WTC11 (cell line): ENCODE measurements around the gene EIF2B4. TPM values are rescaled to one million over a fixed set of nuclear protein-coding genes. Genes with fewer than 3 reads are reported as not detected.

Experiments used
- ATAC-seq: fragments of 200-7000 bp; cut with Tn5 transposase; 2 replicates; pipeline ENCODE4 v1.10.0; 2021; ENCODE audit warnings: mild to moderate bottlenecking, moderate library complexity
- CTCF ChIA-PET: fragments of 300-600 bp; sonication (Branson Sonifier 250); formaldehyde crosslinking; loops from one replicate; lab custom pipeline; 2021; ENCODE audit warnings: antibody characterized with exemption; lab: Charles Lee
- POLR2A ChIA-PET: fragments of 350-600 bp; sonication (Branson Sonifier 250); formaldehyde crosslinking; loops from one replicate; lab custom pipeline; 2021; ENCODE audit warnings: antibody characterized with exemption; lab: Charles Lee
- DNase-seq: peaks from one replicate; pipeline ENCODE4 v3.0.0; 2021; ENCODE audit warnings: low spot score
- H3K27ac Mint-ChIP-seq: 2 replicates; pipeline ENCODE4 v1.8.0; 2021; ENCODE audit warnings: mixed read lengths
- H3K27me3 Mint-ChIP-seq: 2 replicates; pipeline ENCODE4 v1.8.0; 2021; ENCODE audit warnings: low read depth, mild to moderate bottlenecking, moderate library complexity, mixed read lengths
- H3K36me3 Mint-ChIP-seq: 2 replicates; pipeline ENCODE4 v1.8.0; 2021; ENCODE audit warnings: mixed read lengths
- H3K4me1 Mint-ChIP-seq: 2 replicates; pipeline ENCODE4 v1.8.0; 2022; ENCODE audit warnings: mixed read lengths
- H3K4me3 Mint-ChIP-seq: 2 replicates; pipeline ENCODE4 v1.8.0; 2021; ENCODE audit warnings: mild to moderate bottlenecking, moderate library complexity, mixed read lengths
- H3K9me3 Mint-ChIP-seq: 2 replicates; pipeline ENCODE4 v1.8.0; 2021; ENCODE audit warnings: mixed read lengths
- CDX4 ChIP-seq: fragments of 250-450 bp; sonication (Bioruptor Pico); IDR thresholded peaks from 2 replicates; pipeline ENCODE4 v1.9.0; 2021; ENCODE audit warnings: moderate library complexity, mild to moderate bottlenecking, inconsistent platforms, borderline replicate concordance
- ELF4 ChIP-seq: sonication (generic); formaldehyde crosslinking; IDR thresholded peaks from 2 replicates; pipeline ENCODE4 v1.8.1; 2022; ENCODE audit warnings: low read depth, mild to moderate bottlenecking, moderate library complexity, missing genetic modification reagents
- EMX1 ChIP-seq: fragments of 250-450 bp; sonication (Bioruptor Pico); IDR thresholded peaks from 2 replicates; pipeline ENCODE4 v1.8.0; 2021; ENCODE audit warnings: mild to moderate bottlenecking
- FOXK1 ChIP-seq: sonication (generic); formaldehyde crosslinking; IDR thresholded peaks from 2 replicates; pipeline ENCODE4 v1.8.0; 2022; ENCODE audit warnings: mild to moderate bottlenecking, moderate library complexity, missing genetic modification reagents
- GTF2I ChIP-seq: fragments of 250-450 bp; sonication (Bioruptor Pico); conservative IDR thresholded peaks from 2 replicates; pipeline ENCODE4 v1.4.0; 2021; ENCODE audit warnings: mild to moderate bottlenecking
- IRF2 ChIP-seq: sonication (generic); formaldehyde crosslinking; IDR thresholded peaks from 2 replicates; pipeline ENCODE4 v1.8.0; 2022; ENCODE audit warnings: low read depth, missing genetic modification reagents, borderline replicate concordance
- MAX ChIP-seq: sonication (generic); formaldehyde crosslinking; IDR thresholded peaks from 2 replicates; pipeline ENCODE4 v1.8.0; 2022; ENCODE audit warnings: mild to moderate bottlenecking, missing genetic modification reagents
- MXD4 ChIP-seq: fragments of 250-450 bp; sonication (Bioruptor Pico); IDR thresholded peaks from 2 replicates; pipeline ENCODE4 v1.8.0; 2021; ENCODE audit warnings: mild to moderate bottlenecking, moderate library complexity, borderline replicate concordance
- NFE2L1 ChIP-seq: sonication (generic); formaldehyde crosslinking; IDR thresholded peaks from 2 replicates; pipeline ENCODE4 v1.8.1; 2023; ENCODE audit warnings: missing genetic modification reagents
- TEAD1 ChIP-seq: sonication (generic); formaldehyde crosslinking; IDR thresholded peaks from 2 replicates; pipeline ENCODE4 v1.8.0; 2022; ENCODE audit warnings: mild to moderate bottlenecking, missing genetic modification reagents
- TEAD4 ChIP-seq: sonication (generic); formaldehyde crosslinking; IDR thresholded peaks from 2 replicates; pipeline ENCODE4 v1.8.0; 2022; ENCODE audit warnings: mild to moderate bottlenecking, missing genetic modification reagents
- USF2 ChIP-seq: sonication (generic); formaldehyde crosslinking; IDR thresholded peaks from 2 replicates; pipeline ENCODE4 v1.8.1; 2023; ENCODE audit warnings: mild to moderate bottlenecking, missing genetic modification reagents, moderate library complexity
- ZNF121 ChIP-seq: sonication (generic); formaldehyde crosslinking; IDR thresholded peaks from 2 replicates; pipeline ENCODE4 v1.8.0; 2023; ENCODE audit warnings: missing genetic modification reagents
- ZNF281 ChIP-seq: sonication (generic); formaldehyde crosslinking; IDR thresholded peaks from 2 replicates; pipeline ENCODE4 v1.8.0; 2023; ENCODE audit warnings: mild to moderate bottlenecking, missing genetic modification reagents
- ZSCAN18 ChIP-seq: fragments of 250-450 bp; sonication (Bioruptor Pico); IDR thresholded peaks from 2 replicates; pipeline ENCODE4 v2.1.2; 2022; ENCODE audit warnings: mild to moderate bottlenecking, moderate library complexity
- total RNA-seq: library from RNA; stranded (reverse); gene quantifications from 3 replicates; pipeline ENCODE4 v1.2.3, GENCODE V29; 2021
- TF ChIP-seq, protein P1 (sequence below): fragments of 200-600 bp; IDR thresholded peaks from 2 replicates; pipeline ENCODE4 v1.8.0; 2022; ENCODE audit warnings: antibody characterized with exemption
- TF ChIP-seq, protein P2 (sequence below): sonication (generic); formaldehyde crosslinking; IDR thresholded peaks from 2 replicates; pipeline ENCODE4 v1.8.0; 2022; ENCODE audit warnings: mild to moderate bottlenecking, missing genetic modification reagents
- TF ChIP-seq, protein P3 (sequence below): sonication (generic); formaldehyde crosslinking; IDR thresholded peaks from 2 replicates; pipeline ENCODE4 v1.8.0; 2023; ENCODE audit warnings: missing genetic modification reagents, mild to moderate bottlenecking, borderline replicate concordance
- TF ChIP-seq, protein P4 (sequence below): sonication (generic); formaldehyde crosslinking; IDR thresholded peaks from 2 replicates; pipeline ENCODE4 v1.8.1; 2023; ENCODE audit warnings: mild to moderate bottlenecking, moderate library complexity, missing genetic modification reagents

Gene EIF2B4
- total RNA-seq, 1 experiment from 2014 or later: 49.1 TPM

DNA sequence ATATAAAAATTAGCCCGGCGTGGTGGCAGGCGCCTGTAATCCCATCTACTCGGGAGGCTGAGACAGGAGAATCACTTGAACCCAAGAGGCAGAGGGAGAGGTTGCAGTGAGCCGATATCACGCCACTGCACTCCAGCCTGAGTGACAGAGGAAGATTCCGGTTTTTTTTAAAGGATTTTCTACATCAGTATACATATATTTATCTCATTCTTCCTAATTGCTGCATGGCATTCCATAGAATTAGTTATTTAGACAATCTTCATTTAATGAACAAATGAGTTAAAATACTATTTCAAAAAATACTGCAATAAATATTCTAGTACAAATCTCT, 15.6 kb downstream of the EIF2B4 start (continued):
- TF ChIP-seq MAX (CRISPR knock-in tag): no peak
- TF ChIP-seq EMX1 (CRISPR knock-in tag): no peak

GRCh38 chr2:27353762-27354596, 16.2 kb downstream of the EIF2B4 start:
- ChIA-PET POLR2A (no interaction called here), CTCF (interaction anchor here (0.7 to 1.4 kb wide), 5 partner anchors 8 to 330 kb away, joined by 3 to 6 read pairs (median 4); no protein-coding TSS in a partner anchor)
- Mint-ChIP-seq H3K27ac (peak overlapping the region; percentile 89), H3K4me3 (peak overlapping the region; percentile 93), H3K9me3 (peaks cover 8% of the 10 kb centered on the region), H3K36me3 (peaks cover 22% of the 10 kb centered on the region), H3K27me3 (no peaks in the 10 kb centered on the region), H3K4me1 (peaks cover 41% of the 10 kb centered on the region)
- ATAC-seq: no peak
- DNase-seq: no peak
- TF ChIP-seq CDX4 (CRISPR knock-in tag): no peak
- no peak for TF ChIP-seq FOXK1
- TF ChIP-seq TEAD4 (CRISPR knock-in tag): no peak
- no peak for TF ChIP-seq IRF2 (CRISPR knock-in tag)
- no peak for TF ChIP-seq ZNF281
- no peak for TF ChIP-seq TEAD1 (CRISPR knock-in tag)
- TF ChIP-seq ZNF121 (CRISPR knock-in tag): no peak
- TF ChIP-seq NFE2L1 (CRISPR knock-in tag): no peak
- no peak for TF ChIP-seq MXD4 (CRISPR knock-in tag)
- TF ChIP-seq, protein P1, sequence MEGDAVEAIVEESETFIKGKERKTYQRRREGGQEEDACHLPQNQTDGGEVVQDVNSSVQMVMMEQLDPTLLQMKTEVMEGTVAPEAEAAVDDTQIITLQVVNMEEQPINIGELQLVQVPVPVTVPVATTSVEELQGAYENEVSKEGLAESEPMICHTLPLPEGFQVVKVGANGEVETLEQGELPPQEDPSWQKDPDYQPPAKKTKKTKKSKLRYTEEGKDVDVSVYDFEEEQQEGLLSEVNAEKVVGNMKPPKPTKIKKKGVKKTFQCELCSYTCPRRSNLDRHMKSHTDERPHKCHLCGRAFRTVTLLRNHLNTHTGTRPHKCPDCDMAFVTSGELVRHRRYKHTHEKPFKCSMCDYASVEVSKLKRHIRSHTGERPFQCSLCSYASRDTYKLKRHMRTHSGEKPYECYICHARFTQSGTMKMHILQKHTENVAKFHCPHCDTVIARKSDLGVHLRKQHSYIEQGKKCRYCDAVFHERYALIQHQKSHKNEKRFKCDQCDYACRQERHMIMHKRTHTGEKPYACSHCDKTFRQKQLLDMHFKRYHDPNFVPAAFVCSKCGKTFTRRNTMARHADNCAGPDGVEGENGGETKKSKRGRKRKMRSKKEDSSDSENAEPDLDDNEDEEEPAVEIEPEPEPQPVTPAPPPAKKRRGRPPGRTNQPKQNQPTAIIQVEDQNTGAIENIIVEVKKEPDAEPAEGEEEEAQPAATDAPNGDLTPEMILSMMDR: no peak
- TF ChIP-seq MAX (CRISPR knock-in tag): no peak
- TF ChIP-seq, protein P2, sequence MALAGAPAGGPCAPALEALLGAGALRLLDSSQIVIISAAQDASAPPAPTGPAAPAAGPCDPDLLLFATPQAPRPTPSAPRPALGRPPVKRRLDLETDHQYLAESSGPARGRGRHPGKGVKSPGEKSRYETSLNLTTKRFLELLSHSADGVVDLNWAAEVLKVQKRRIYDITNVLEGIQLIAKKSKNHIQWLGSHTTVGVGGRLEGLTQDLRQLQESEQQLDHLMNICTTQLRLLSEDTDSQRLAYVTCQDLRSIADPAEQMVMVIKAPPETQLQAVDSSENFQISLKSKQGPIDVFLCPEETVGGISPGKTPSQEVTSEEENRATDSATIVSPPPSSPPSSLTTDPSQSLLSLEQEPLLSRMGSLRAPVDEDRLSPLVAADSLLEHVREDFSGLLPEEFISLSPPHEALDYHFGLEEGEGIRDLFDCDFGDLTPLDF: no peak
- TF ChIP-seq, protein P3, sequence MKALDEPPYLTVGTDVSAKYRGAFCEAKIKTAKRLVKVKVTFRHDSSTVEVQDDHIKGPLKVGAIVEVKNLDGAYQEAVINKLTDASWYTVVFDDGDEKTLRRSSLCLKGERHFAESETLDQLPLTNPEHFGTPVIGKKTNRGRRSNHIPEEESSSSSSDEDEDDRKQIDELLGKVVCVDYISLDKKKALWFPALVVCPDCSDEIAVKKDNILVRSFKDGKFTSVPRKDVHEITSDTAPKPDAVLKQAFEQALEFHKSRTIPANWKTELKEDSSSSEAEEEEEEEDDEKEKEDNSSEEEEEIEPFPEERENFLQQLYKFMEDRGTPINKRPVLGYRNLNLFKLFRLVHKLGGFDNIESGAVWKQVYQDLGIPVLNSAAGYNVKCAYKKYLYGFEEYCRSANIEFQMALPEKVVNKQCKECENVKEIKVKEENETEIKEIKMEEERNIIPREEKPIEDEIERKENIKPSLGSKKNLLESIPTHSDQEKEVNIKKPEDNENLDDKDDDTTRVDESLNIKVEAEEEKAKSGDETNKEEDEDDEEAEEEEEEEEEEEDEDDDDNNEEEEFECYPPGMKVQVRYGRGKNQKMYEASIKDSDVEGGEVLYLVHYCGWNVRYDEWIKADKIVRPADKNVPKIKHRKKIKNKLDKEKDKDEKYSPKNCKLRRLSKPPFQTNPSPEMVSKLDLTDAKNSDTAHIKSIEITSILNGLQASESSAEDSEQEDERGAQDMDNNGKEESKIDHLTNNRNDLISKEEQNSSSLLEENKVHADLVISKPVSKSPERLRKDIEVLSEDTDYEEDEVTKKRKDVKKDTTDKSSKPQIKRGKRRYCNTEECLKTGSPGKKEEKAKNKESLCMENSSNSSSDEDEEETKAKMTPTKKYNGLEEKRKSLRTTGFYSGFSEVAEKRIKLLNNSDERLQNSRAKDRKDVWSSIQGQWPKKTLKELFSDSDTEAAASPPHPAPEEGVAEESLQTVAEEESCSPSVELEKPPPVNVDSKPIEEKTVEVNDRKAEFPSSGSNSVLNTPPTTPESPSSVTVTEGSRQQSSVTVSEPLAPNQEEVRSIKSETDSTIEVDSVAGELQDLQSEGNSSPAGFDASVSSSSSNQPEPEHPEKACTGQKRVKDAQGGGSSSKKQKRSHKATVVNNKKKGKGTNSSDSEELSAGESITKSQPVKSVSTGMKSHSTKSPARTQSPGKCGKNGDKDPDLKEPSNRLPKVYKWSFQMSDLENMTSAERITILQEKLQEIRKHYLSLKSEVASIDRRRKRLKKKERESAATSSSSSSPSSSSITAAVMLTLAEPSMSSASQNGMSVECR (CRISPR knock-in tag): no peak
- TF ChIP-seq ELF4 (CRISPR knock-in tag): no peak
- TF ChIP-seq GTF2I (CRISPR knock-in tag): no peak
- no peak for TF ChIP-seq USF2 (CRISPR knock-in tag)
- TF ChIP-seq, protein P4, sequence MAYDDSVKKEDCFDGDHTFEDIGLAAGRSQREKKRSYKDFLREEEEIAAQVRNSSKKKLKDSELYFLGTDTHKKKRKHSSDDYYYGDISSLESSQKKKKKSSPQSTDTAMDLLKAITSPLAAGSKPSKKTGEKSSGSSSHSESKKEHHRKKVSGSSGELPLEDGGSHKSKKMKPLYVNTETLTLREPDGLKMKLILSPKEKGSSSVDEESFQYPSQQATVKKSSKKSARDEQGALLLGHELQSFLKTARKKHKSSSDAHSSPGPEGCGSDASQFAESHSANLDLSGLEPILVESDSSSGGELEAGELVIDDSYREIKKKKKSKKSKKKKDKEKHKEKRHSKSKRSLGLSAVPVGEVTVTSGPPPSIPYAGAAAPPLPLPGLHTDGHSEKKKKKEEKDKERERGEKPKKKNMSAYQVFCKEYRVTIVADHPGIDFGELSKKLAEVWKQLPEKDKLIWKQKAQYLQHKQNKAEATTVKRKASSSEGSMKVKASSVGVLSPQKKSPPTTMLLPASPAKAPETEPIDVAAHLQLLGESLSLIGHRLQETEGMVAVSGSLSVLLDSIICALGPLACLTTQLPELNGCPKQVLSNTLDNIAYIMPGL (CRISPR knock-in tag): no peak
- TF ChIP-seq ZSCAN18: no peak
